Vagina (tissue), 2 donors: ENCODE data around the gene SEC23IP. TPM values are rescaled to one million over a fixed set of nuclear protein-coding genes. Genes with fewer than 3 reads are reported as not detected.

ENCODE experiments used
- DNase-seq, 2 donors: peaks; one replicate each; pipeline ENCODE4 v3.0.0-alpha.2; 2017; ENCODE audit errors: extremely low spot score in 2 of 2
- H3K27ac ChIP-seq: fragments of 200-600 bp; sonication (generic); one replicate; pipeline ENCODE4 v1.5.1; 2019
- H3K27me3 ChIP-seq: fragments of 200-600 bp; sonication (generic); one replicate; pipeline ENCODE4 v1.5.1; 2019
- H3K36me3 ChIP-seq, 2 donors: fragments of 200-600 bp; sonication (generic); one replicate each; pipeline ENCODE4 v1.5.1; 2017 to 2019
- H3K4me1 ChIP-seq: fragments of 200-600 bp; sonication (generic); one replicate; pipeline ENCODE4 v1.5.1; 2019
- H3K4me3 ChIP-seq, 2 donors: fragments of 200-600 bp; sonication (generic); 1 replicate in 1 of 2; 2 replicates in 1 of 2; pipeline ENCODE4 v1.5.1; 2016 to 2019
- H3K9me3 ChIP-seq: fragments of 200-600 bp; sonication (generic); one replicate; pipeline ENCODE4 v1.5.1; 2019
- POLR2A ChIP-seq, 2 donors: fragments of 450-650 bp; IDR thresholded peaks; one replicate each; pipeline ENCODE4 v1.6.1; 2017; ENCODE audit warnings: antibody characterized with exemption in 2 of 2, mild to moderate bottlenecking in 2 of 2, moderate library complexity in 2 of 2
- POLR2AphosphoS5 ChIP-seq, 2 donors: sonication (generic); formaldehyde crosslinking; IDR thresholded peaks; one replicate each; pipeline ENCODE4 v1.9.0; 2017; ENCODE audit warnings: antibody characterized with exemption in 2 of 2, mild to moderate bottlenecking in 2 of 2, low read depth in 1 of 2; ENCODE audit not compliant: insufficient read depth in 1 of 2
- intact Hi-C: fragments of 100-400 bp; cut with DNase I; formaldehyde crosslinking; loops from one replicate; pipeline ENCODE4 v1.15.1; 2023
- total RNA-seq: library from RNA; depleted of rRNA; stranded (reverse); fragments of >200 nt; gene quantifications from one replicate; pipeline ENCODE4 v1.2.3, GENCODE V29; 2016
- TF ChIP-seq, protein P1 (sequence below), 3 experiments: fragments of 450-650 bp in 2 of 3; fragments of 200-600 bp in 1 of 3; sonication (generic) in 1 of 3; IDR thresholded peaks; one replicate each; pipeline ENCODE4 v1.5.1; 2017 to 2019; ENCODE audit warnings: antibody characterized with exemption in 3 of 3, mild to moderate bottlenecking in 2 of 3, moderate library complexity in 2 of 3

SEC23IP gene
- total RNA-seq, 1 donor from 2014 or later: 15.5 TPM

DNA sequence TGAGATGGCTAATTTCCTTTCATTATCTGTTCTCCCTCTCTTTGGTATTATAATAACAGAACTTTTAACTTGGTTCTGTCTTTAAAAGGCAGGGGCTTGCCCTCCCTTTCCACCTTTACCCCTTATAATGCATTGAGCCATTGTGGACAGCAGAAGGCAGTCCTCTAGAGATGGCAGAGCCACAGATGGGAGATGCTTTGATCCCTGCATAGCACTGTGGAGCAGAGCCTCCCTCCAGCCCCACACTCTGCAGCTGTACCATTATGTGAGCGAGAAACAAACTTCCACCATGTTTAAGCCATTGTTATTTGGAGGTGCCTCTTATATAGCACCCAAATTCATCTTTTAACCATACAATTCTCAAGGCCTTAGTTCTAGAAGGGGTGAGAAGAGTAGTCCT is 78.4 kb downstream of the SEC23IP start:
- DNase-seq: no peak
- Histone ChIP-seq H3K9me3 (no peaks in the 10 kb centered on the region), H3K27me3 (no peaks in the 10 kb centered on the region), H3K4me1 (no peaks in the 10 kb centered on the region), H3K4me3 (no peak overlapping the region), H3K36me3 (no peaks in the 10 kb centered on the region), H3K27ac (no peak overlapping the region)
- intact Hi-C loops: no loop called here
- TF ChIP-seq, protein P1, sequence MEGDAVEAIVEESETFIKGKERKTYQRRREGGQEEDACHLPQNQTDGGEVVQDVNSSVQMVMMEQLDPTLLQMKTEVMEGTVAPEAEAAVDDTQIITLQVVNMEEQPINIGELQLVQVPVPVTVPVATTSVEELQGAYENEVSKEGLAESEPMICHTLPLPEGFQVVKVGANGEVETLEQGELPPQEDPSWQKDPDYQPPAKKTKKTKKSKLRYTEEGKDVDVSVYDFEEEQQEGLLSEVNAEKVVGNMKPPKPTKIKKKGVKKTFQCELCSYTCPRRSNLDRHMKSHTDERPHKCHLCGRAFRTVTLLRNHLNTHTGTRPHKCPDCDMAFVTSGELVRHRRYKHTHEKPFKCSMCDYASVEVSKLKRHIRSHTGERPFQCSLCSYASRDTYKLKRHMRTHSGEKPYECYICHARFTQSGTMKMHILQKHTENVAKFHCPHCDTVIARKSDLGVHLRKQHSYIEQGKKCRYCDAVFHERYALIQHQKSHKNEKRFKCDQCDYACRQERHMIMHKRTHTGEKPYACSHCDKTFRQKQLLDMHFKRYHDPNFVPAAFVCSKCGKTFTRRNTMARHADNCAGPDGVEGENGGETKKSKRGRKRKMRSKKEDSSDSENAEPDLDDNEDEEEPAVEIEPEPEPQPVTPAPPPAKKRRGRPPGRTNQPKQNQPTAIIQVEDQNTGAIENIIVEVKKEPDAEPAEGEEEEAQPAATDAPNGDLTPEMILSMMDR (IDR thresholded peaks at IDR 0.05): no peak
- TF ChIP-seq POLR2AphosphoS5 (IDR thresholded peaks at IDR 0.05; ENCODE audit: insufficient read depth in 1 of 2, low read depth in 1 of 2) (no peak), POLR2A (IDR thresholded peaks at IDR 0.05) (no peak)

DNA sequence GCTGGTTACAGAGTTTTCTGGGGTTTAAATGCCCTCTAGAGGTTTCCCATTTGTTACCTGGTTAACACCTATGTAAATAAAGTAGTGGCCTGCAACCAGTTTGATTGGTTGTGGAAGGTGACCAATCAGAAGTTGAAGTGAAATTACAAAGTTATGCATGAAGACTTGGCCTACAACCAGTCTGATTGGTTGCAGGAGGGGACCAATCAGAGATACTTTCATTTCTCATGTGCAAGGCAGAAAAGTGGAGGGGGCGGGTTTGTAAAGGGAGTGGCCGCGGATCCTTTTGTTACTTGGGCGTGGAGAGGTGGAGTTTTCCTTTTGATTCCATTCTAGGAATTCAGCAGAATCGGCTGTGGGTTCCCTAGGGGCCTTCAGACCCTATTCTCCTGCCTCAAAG is 80.8 kb downstream of the SEC23IP start:
- Histone ChIP-seq H3K27ac (no peak overlapping the region), H3K36me3 (no peaks in the 10 kb centered on the region), H3K4me3 (no peak overlapping the region), H3K9me3 (no peaks in the 10 kb centered on the region), H3K27me3 (no peaks in the 10 kb centered on the region), H3K4me1 (no peaks in the 10 kb centered on the region)
- TF ChIP-seq POLR2A (IDR thresholded peaks at IDR 0.05) (no peak), POLR2AphosphoS5 (IDR thresholded peaks at IDR 0.05; ENCODE audit: insufficient read depth in 1 of 2, low read depth in 1 of 2) (no peak)
- TF ChIP-seq, protein P1 (IDR thresholded peaks at IDR 0.05): no peak
- no peak for DNase-seq
- intact Hi-C loops: no loop called here

DNA sequence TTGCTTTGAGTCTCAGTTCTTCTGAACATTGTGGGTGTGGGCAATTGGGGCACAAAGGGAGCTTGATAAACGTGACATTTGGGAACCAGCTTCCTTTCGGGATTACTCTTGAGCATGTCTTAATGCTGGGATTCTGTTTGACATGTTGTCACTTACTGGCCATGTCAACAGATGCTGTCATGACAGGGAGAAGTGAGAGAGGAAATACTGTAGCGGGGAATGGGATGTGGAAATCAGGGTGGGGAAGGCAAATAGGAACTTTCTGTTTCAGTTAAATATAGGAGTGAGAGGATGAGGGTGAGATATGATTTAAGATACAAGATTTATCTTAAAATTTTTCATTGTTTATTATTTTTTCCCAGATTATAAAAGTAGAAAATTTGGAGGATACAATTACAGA is 83.9 kb downstream of the SEC23IP start:
- TF ChIP-seq POLR2AphosphoS5 (IDR thresholded peaks at IDR 0.05; ENCODE audit: insufficient read depth in 1 of 2, low read depth in 1 of 2) (no peak), POLR2A (IDR thresholded peaks at IDR 0.05) (no peak)
- TF ChIP-seq, protein P1 (IDR thresholded peaks at IDR 0.05): no peak
- Histone ChIP-seq H3K27me3 (no peaks in the 10 kb centered on the region), H3K36me3 (no peaks in the 10 kb centered on the region), H3K9me3 (no peaks in the 10 kb centered on the region), H3K4me1 (no peaks in the 10 kb centered on the region), H3K27ac (no peak overlapping the region), H3K4me3 (no peak overlapping the region)
- no peak for DNase-seq
- intact Hi-C loops: no loop called here

DNA sequence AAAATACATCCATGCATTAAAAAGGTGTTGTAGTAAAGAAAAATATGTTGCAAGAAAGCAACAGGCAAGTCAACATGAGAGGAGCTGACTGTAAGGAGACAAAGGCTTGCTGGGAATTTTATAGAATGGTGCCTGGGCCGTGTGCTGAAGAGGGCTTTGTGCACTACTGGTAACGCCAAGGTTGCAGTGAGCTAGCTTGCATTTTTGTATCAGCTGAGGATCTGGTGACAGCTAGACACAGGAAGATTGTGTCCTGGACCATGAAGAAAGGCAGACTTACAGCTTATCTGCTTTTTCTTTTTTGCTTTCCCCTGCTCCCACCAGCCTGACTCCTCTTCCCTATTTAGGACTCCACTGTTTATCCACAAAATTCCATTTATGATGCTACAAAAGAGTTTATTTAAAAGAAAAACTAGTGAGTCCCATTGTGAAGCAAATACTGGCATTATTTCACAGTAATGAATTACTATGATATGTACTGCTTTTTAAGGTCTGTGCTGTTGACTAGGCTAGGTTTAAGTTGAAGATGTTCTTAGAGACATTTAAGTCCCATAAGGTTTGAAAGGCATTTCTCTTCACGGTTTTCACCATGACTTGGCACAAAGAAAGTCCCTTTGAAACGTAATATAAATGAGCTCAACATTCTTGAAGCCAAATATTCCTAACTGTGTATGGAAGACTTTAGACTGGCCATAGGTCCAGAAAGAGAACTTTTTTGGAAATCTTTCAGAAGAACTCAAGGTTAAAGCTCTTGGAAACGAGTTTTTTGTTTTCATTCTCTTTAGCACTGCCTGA is 88.6 kb downstream of the SEC23IP start:
- H3K36me3 ChIP-seq: no peaks in the 10 kb centered on the region
- no peak overlapping the region for H3K27ac ChIP-seq
- H3K4me3 ChIP-seq: no peak overlapping the region
- no peaks in the 10 kb centered on the region for H3K4me1 ChIP-seq
- DNase-seq: no peak
- no peak for TF ChIP-seq POLR2AphosphoS5 (IDR thresholded peaks at IDR 0.05; ENCODE audit: insufficient read depth in 1 of 2, low read depth in 1 of 2)
- TF ChIP-seq, protein P1 (IDR thresholded peaks at IDR 0.05): no peak
- TF ChIP-seq POLR2A (IDR thresholded peaks at IDR 0.05): no peak
- intact Hi-C loops: no loop called here
- H3K27me3 ChIP-seq: no peaks in the 10 kb centered on the region
- no peaks in the 10 kb centered on the region for H3K9me3 ChIP-seq

DNA sequence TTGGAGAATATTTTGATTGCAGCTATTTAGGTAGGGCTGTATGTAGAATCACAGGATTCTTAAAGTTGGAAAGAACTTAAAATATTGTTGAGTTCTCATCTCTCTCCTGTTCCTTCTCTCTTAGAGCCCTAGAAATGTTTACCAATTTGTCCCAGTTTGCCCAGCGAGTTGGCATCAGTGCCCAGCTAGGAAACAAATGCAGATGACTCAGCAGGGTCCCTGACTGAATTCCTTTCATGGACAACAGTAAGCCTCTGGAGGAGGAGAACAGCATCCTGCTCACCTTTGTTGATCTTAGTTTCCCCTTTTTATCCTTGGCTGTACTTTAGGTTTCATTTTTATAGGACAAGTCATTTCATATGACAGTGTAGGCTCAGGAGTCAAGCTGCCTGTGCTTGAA is 89.3 kb downstream of the SEC23IP start:
- H3K9me3 ChIP-seq: no peaks in the 10 kb centered on the region
- intact Hi-C loops: no loop called here
- no peak for TF ChIP-seq POLR2A (IDR thresholded peaks at IDR 0.05)
- TF ChIP-seq, protein P1 (IDR thresholded peaks at IDR 0.05): no peak
- TF ChIP-seq POLR2AphosphoS5 (IDR thresholded peaks at IDR 0.05; ENCODE audit: insufficient read depth in 1 of 2, low read depth in 1 of 2): no peak
- no peaks in the 10 kb centered on the region for H3K36me3 ChIP-seq
- H3K4me3 ChIP-seq: no peak overlapping the region
- no peaks in the 10 kb centered on the region for H3K27me3 ChIP-seq
- DNase-seq: no peak
- no peaks in the 10 kb centered on the region for H3K4me1 ChIP-seq
- no peak overlapping the region for H3K27ac ChIP-seq
